Ishikawa (cell line): ENCODE data around the gene XRCC4.

Source experiments
- CEBPB ChIP-seq: IDR thresholded peaks from 2 replicates; pipeline ENCODE4 v1.6.1; 2012
- EP300 ChIP-seq: IDR thresholded peaks from 2 replicates; pipeline ENCODE4 v1.6.1; 2012; ENCODE audit warnings: borderline replicate concordance
- NFIC ChIP-seq: IDR thresholded peaks from 2 replicates; pipeline ENCODE4 v1.6.1; 2012
- YY1 ChIP-seq: IDR thresholded peaks from 2 replicates; pipeline ENCODE4 v1.6.1; 2012; ENCODE audit warnings: low read depth
- ZBTB7A ChIP-seq: IDR thresholded peaks from 2 replicates; pipeline ENCODE4 v1.6.1; 2012; ENCODE audit warnings: low read depth

GRCh38 chr5:83146441-83146840 lies 69.1 kb downstream of the XRCC4 start:
- TF ChIP-seq EP300 (no peak), YY1 (no peak), CEBPB (no peak), ZBTB7A (no peak), NFIC (no peak)
